GM12874 (cell line): ENCODE results near the gene TMEM115.

Source experiments
- TF ChIP-seq, protein P1 (sequence below): IDR thresholded peaks from 2 replicates; pipeline ENCODE4 v1.5.1; 2011; ENCODE audit warnings: low read depth, mild to moderate bottlenecking, control low read depth, low read length, moderate library complexity; ENCODE audit not compliant: insufficient read depth

The TMEM115 gene

GRCh38 chr3:50321336-50322114 lies 37.8 kb downstream of the TMEM115 start:
- TF ChIP-seq, protein P1, sequence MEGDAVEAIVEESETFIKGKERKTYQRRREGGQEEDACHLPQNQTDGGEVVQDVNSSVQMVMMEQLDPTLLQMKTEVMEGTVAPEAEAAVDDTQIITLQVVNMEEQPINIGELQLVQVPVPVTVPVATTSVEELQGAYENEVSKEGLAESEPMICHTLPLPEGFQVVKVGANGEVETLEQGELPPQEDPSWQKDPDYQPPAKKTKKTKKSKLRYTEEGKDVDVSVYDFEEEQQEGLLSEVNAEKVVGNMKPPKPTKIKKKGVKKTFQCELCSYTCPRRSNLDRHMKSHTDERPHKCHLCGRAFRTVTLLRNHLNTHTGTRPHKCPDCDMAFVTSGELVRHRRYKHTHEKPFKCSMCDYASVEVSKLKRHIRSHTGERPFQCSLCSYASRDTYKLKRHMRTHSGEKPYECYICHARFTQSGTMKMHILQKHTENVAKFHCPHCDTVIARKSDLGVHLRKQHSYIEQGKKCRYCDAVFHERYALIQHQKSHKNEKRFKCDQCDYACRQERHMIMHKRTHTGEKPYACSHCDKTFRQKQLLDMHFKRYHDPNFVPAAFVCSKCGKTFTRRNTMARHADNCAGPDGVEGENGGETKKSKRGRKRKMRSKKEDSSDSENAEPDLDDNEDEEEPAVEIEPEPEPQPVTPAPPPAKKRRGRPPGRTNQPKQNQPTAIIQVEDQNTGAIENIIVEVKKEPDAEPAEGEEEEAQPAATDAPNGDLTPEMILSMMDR, result peak; percentile 75

- TF ChIP-seq, protein P1, result no peak
Measured at GRCh38 chr3:50320853-50321335, 38.4 kb downstream of the TMEM115 start.

DNA sequence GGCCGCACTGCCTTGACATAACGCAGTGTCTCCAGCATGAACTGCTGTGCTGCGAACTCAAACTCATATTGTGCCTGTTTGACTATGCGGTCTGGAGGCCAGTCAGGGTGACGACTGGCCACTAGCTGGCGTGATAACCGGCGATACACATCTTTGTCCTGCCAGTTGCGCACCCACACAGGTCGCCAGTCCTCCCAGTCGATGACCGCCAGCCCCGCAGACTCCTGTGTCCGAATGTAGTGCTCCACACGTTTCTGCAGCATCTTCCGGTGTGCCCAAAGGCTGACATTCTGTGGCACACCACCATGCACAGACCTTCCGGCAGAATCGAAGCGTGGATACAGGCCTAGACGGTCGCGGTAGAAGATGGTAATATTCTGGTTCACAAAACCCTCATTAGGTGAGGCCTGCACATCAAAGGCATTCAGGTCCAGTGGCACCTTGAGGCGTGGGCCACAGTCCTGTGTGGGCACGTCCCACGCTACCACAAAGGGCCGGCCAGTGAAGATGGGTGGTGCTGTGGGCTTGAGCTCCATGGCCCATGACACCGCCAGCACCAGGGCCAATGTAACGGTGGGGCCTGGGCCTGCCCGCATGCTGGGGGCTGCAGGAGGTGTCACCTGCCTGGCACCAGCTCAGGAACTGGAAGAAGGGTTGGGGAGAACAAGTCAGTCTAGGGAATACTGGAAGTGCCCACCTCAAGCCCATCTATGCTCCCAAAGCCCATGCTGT lies 39.3 kb downstream of the TMEM115 start:
- TF ChIP-seq, protein P1, result no peak

- TF ChIP-seq, protein P1, result no peak
Measured at GRCh38 chr3:50319181-50319893, 40.0 kb downstream of the TMEM115 start.

DNA sequence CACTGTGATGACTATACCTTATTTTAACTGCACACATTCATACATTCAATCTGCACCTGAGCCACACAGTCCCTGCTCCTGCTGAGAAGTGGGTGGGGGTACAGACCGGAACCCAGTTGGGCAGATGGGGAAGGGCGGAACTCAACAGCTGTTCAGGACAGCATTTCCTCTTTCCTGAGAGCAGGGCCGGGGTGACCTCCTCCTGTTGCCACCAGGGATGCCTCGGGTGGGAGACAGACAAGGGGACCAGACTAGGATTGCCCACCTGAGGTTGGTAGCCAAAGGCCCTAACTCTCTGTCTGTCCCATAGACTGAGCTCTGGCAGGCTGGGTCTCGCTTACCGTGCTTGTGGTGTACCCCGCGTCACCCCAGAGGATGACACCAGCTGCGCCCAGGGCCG lies 40.7 kb downstream of the TMEM115 start:
- TF ChIP-seq, protein P1, result no peak

DNA sequence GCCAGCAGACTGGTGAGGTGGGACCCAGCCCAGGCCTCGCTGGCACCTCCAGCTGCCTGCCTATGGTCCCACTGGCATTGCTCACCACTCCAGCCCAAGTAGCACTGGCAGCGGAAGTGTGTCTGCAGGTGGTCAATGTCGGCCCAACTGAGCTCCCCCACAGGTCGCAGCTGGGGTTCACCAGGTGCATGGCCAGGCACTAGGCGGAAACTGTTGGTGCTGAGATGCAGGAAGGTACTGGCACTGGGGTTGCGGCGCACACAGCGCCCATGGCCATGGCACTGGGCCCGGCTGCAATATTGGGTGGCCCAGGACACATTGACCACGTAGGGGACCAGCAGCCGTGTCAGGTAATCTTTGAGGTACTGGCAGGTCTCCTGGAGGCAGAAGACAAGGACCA lies 41.2 kb downstream of the TMEM115 start:
- TF ChIP-seq, protein P1, result no peak

DNA sequence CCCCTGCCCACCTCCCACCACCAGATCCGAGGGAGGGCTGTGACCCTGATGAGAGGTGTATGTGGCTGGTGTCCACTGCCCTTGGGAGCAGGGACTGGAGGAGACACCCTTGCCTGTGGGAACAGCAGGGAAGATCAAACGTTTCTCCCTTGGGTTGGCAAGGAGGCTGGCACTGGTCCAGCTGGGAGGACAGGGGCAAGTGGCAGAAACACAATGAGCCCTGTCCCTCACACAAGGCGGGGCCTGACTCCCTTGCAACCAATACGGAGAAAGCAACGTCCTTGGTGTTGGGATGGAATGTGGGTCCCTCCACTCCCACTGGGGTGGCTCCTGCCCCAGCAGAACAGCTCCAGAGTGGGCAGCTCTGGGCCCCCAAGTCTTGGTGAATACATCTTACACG lies 42.0 kb downstream of the TMEM115 start:
- TF ChIP-seq, protein P1, result no peak
